Measurements from ENCODE around the gene PRXL2B.

The PRXL2B gene

GRCh38 chr1:2606881-2607621 is 20.5 kb downstream of the PRXL2B start:
- TF ChIP-seq TAF1 (IDR thresholded peaks at IDR 0.05; ENCODE audit: borderline replicate concordance, low read depth, low read length) (no peak), POLR2A (IDR thresholded peaks at IDR 0.05; ENCODE audit: low read depth, low read length) (no peak), POLR2AphosphoS5 (IDR thresholded peaks at IDR 0.05; ENCODE audit: low read depth, low read length) (no peak)
- no peak for FAIRE-seq
- DNase-seq (ENCODE audit: insufficient read length): no peak

DNA sequence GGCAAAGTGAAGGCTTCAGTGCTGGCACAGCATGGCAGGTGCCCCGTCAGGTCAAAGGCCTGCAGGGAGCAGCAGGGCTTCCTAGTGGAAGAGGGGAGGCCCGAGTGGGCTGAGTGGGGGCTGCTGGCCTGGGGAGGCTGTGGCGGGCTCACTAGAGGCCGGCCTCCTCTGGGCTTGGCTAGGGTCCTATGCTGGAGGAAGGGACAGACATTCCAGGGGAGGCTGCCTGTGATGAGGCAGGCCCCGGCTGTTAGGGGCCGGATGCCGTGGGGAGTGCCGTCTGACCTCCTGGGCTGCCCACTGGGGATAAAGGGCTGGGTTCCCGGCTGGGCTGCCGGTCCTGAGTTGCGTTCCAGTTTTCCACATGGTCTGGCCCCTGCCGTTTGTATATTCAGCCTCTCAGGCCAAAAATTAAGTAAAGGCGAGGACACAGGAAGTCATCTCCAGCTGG is 21.1 kb downstream of the PRXL2B start:
- no peak for DNase-seq (ENCODE audit: insufficient read length)
- FAIRE-seq: no peak
- no peak for TF ChIP-seq POLR2A (IDR thresholded peaks at IDR 0.05; ENCODE audit: low read depth, low read length)
- no peak for TF ChIP-seq POLR2AphosphoS5 (IDR thresholded peaks at IDR 0.05; ENCODE audit: low read depth, low read length)
- TF ChIP-seq TAF1 (IDR thresholded peaks at IDR 0.05; ENCODE audit: borderline replicate concordance, low read depth, low read length): no peak

GRCh38 chr1:2609319-2610035 is 22.9 kb downstream of the PRXL2B start:
- DNase-seq (ENCODE audit: insufficient read length) (no peak), FAIRE-seq (no peak)
- TF ChIP-seq TAF1 (IDR thresholded peaks at IDR 0.05; ENCODE audit: borderline replicate concordance, low read depth, low read length) (no peak), POLR2A (IDR thresholded peaks at IDR 0.05; ENCODE audit: low read depth, low read length) (no peak), POLR2AphosphoS5 (IDR thresholded peaks at IDR 0.05; ENCODE audit: low read depth, low read length) (no peak)

- no peak for FAIRE-seq
- TF ChIP-seq TAF1 (IDR thresholded peaks at IDR 0.05; ENCODE audit: borderline replicate concordance, low read depth, low read length) (no peak), POLR2AphosphoS5 (IDR thresholded peaks at IDR 0.05; ENCODE audit: low read depth, low read length) (no peak), POLR2A (IDR thresholded peaks at IDR 0.05; ENCODE audit: low read depth, low read length) (no peak)
- no peak for DNase-seq (ENCODE audit: insufficient read length)
Measured at GRCh38 chr1:2610036-2610959, 23.7 kb downstream of the PRXL2B start.

GRCh38 chr1:2611031-2611501 is 24.5 kb downstream of the PRXL2B start:
- TF ChIP-seq TAF1 (IDR thresholded peaks at IDR 0.05; ENCODE audit: borderline replicate concordance, low read depth, low read length): no peak
- TF ChIP-seq POLR2A (IDR thresholded peaks at IDR 0.05; ENCODE audit: low read depth, low read length): no peak
- TF ChIP-seq POLR2AphosphoS5 (IDR thresholded peaks at IDR 0.05; ENCODE audit: low read depth, low read length): no peak
- DNase-seq (ENCODE audit: insufficient read length) (no peak), FAIRE-seq (no peak)

GRCh38 chr1:2611621-2612437 is 25.3 kb downstream of the PRXL2B start:
- TF ChIP-seq POLR2A (IDR thresholded peaks at IDR 0.05; ENCODE audit: low read depth, low read length) (no peak), POLR2AphosphoS5 (IDR thresholded peaks at IDR 0.05; ENCODE audit: low read depth, low read length) (no peak), TAF1 (IDR thresholded peaks at IDR 0.05; ENCODE audit: borderline replicate concordance, low read depth, low read length) (no peak)
- FAIRE-seq (no peak), DNase-seq (ENCODE audit: insufficient read length) (no peak)

- DNase-seq (ENCODE audit: insufficient read length): no peak
- TF ChIP-seq POLR2A (IDR thresholded peaks at IDR 0.05; ENCODE audit: low read depth, low read length) (no peak), TAF1 (IDR thresholded peaks at IDR 0.05; ENCODE audit: borderline replicate concordance, low read depth, low read length) (no peak), POLR2AphosphoS5 (IDR thresholded peaks at IDR 0.05; ENCODE audit: low read depth, low read length) (no peak)
- FAIRE-seq: no peak
Measured at GRCh38 chr1:2612591-2613365, 26.2 kb downstream of the PRXL2B start.

GRCh38 chr1:2614145-2614544 is 27.6 kb downstream of the PRXL2B start:
- TF ChIP-seq POLR2A (IDR thresholded peaks at IDR 0.05; ENCODE audit: low read depth, low read length): no peak
- no peak for DNase-seq (ENCODE audit: insufficient read length)
- FAIRE-seq: no peak

DNA sequence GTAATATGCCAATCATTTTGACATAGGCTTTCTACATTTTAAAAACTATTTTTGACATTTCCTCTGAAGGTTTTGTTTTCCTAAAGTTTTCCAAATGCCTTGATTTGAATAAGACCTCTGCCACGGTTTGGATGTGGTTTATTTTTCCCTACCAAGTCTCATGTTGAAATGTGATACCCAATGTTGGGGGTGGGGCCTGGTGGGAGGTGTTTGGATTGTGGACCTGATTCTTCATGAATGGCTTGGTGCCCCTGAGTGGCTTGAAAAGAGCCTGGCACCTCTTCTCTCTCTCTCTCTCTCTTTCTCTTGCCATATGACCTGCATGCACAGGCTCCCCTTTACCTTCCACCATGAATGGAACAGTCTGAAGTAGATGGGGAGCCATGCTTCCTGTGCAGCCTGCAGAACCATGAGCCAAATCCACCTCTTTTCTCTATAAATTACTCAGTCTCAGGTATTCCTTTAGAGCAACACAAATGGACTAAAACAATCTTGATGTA is 31.4 kb downstream of the PRXL2B start:
- DNase-seq (ENCODE audit: insufficient read length) (no peak), FAIRE-seq (no peak)
- TF ChIP-seq TAF1 (IDR thresholded peaks at IDR 0.05; ENCODE audit: borderline replicate concordance, low read depth, low read length): no peak
- TF ChIP-seq POLR2A (IDR thresholded peaks at IDR 0.05; ENCODE audit: low read depth, low read length): no peak
- TF ChIP-seq POLR2AphosphoS5 (IDR thresholded peaks at IDR 0.05; ENCODE audit: low read depth, low read length): no peak
